Kidney epithelial cell (primary cell): ENCODE data around the gene GPC6. TPM values are rescaled to one million over a fixed set of nuclear protein-coding genes. Genes with fewer than 3 reads are reported as not detected.
A peak's percentile ranks its signal among the peaks of the same experiment; 100 is the strongest.

Experiments
- DNase-seq: peaks from one replicate; pipeline ENCODE4 v3.0.0-alpha.2; 2010; ENCODE audit warnings: low read depth
- H3K27me3 ChIP-seq: 2 replicates; pipeline ENCODE4 v1.6.0; 2011; ENCODE audit warnings: low read length; ENCODE audit not compliant: control insufficient read depth, insufficient read depth
- H3K36me3 ChIP-seq: 2 replicates; pipeline ENCODE4 v1.5.1; 2011; ENCODE audit warnings: low read length; ENCODE audit not compliant: control insufficient read depth, insufficient read depth
- H3K4me3 ChIP-seq: 2 replicates; pipeline ENCODE4 v1.5.1; 2011; ENCODE audit warnings: low read depth, mild to moderate bottlenecking, control low read depth, low read length
- total RNA-seq: library from RNA; depleted of rRNA; stranded (reverse); fragments of >200 nt; gene quantifications from 2 replicates; pipeline ENCODE4 v1.2.3, GENCODE V29; 2015
- TF ChIP-seq, protein P1 (sequence below): IDR thresholded peaks from 2 replicates; pipeline ENCODE4 v1.5.1; 2011; ENCODE audit warnings: mild to moderate bottlenecking, moderate library complexity, low read length, control low read depth, inconsistent platforms; ENCODE audit not compliant: insufficient read depth, poor library complexity, severe bottlenecking

Gene GPC6
- total RNA-seq, 1 donor from 2014 or later, result 62.7 TPM

DNA sequence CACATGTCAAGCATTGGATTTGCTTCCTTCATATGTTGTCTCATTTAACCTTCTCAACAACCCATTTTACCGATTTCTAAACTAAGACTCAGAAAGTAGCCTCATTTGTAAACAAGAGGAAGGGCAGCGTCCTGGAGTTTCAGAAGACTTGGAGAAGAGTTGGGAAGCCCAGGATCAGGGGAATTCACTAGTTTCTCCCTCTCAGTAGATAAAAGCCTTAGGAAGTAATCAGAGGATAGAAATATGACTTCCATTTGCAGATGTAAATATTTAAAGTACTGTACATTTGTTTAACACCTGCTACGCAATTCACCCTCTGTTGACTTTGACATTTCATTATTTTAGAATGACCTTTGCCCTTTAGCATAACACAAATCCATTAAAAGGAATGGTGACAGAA is 1036.4 kb downstream of the GPC6 start:
- Histone ChIP-seq H3K27me3 (no peaks in the 10 kb centered on the region), H3K4me3 (no peak overlapping the region), H3K36me3 (no peaks in the 10 kb centered on the region)
- TF ChIP-seq, protein P1, sequence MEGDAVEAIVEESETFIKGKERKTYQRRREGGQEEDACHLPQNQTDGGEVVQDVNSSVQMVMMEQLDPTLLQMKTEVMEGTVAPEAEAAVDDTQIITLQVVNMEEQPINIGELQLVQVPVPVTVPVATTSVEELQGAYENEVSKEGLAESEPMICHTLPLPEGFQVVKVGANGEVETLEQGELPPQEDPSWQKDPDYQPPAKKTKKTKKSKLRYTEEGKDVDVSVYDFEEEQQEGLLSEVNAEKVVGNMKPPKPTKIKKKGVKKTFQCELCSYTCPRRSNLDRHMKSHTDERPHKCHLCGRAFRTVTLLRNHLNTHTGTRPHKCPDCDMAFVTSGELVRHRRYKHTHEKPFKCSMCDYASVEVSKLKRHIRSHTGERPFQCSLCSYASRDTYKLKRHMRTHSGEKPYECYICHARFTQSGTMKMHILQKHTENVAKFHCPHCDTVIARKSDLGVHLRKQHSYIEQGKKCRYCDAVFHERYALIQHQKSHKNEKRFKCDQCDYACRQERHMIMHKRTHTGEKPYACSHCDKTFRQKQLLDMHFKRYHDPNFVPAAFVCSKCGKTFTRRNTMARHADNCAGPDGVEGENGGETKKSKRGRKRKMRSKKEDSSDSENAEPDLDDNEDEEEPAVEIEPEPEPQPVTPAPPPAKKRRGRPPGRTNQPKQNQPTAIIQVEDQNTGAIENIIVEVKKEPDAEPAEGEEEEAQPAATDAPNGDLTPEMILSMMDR, result no peak
- no peak for DNase-seq

GRCh38 chr13:94267581-94268366 is 1041.2 kb downstream of the GPC6 start:
- TF ChIP-seq, protein P1, result no peak
- H3K27me3 ChIP-seq, result no peaks in the 10 kb centered on the region
- no peak for DNase-seq
- H3K4me3 ChIP-seq, result no peak overlapping the region
- H3K36me3 ChIP-seq, result no peaks in the 10 kb centered on the region

- TF ChIP-seq, protein P1, result no peak
- no peak for DNase-seq
- H3K36me3 ChIP-seq, result no peaks in the 10 kb centered on the region
- no peaks in the 10 kb centered on the region for H3K27me3 ChIP-seq
- no peak overlapping the region for H3K4me3 ChIP-seq
These were observed 1042.1 kb downstream of the GPC6 start for GRCh38 chr13:94268661-94269060.

- TF ChIP-seq, protein P1, result no peak
- DNase-seq, result no peak
These were observed 1043.0 kb downstream of the GPC6 start for GRCh38 chr13:94269557-94269956.

GRCh38 chr13:94270556-94270955 is 1043.9 kb downstream of the GPC6 start:
- no peak for DNase-seq
- H3K27me3 ChIP-seq, result no peaks in the 10 kb centered on the region
- no peak overlapping the region for H3K4me3 ChIP-seq
- no peaks in the 10 kb centered on the region for H3K36me3 ChIP-seq
- TF ChIP-seq, protein P1, result no peak

More at GRCh38 chr13:94269557-94269956, 1043.0 kb downstream of the GPC6 start:
- Histone ChIP-seq H3K4me3 (no peak overlapping the region), H3K36me3 (no peaks in the 10 kb centered on the region), H3K27me3 (no peaks in the 10 kb centered on the region)

- peak; percentile 7 for DNase-seq
- Histone ChIP-seq H3K4me3 (no peak overlapping the region), H3K36me3 (no peaks in the 10 kb centered on the region), H3K27me3 (no peaks in the 10 kb centered on the region)
- TF ChIP-seq, protein P1, result no peak
These were observed 1045.4 kb downstream of the GPC6 start for GRCh38 chr13:94272038-94272437.
